ENCODE data around the gene LEMD2.

DNA sequence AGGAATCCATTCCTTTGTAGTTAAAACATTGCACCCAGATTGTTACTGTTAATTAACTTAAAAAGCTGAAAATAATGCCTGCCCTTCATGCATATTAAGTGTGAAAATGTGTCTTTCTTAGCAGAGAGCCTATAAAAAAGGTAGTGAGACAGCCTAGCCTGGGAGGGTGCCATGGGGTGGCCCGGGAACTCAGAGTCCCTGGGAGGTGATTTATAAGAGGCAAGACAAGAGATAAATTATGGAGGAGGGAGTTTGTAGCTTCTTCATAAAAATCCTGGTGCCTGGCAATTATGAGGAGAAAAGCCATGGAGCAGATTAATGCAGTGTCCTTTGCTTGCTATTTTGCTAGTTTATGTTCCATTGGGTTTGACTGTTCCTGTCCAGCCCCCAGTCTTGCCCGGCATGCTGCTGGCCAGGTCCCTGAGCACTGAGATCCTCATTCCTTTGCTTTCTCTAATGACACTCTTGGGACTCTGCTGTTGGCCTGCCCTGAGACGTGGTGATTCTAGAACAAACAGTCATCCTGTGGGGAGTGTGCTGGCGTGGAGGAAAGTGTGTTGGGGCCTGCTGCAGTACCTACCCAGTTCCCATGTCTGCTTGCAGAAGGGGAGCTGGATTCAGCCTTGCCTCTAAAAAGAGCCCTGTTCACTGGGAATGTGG lies 10.7 kb upstream of the LEMD2 start:
- TF ChIP-seq CTCF (conservative IDR thresholded peaks at IDR 0.05; ENCODE audit: low read length), result no peak
- TF ChIP-seq EZH2phosphoT487 (IDR thresholded peaks at IDR 0.05; ENCODE audit: borderline replicate concordance), result no peak
